ENCODE data around the gene TKTL1.

DNA sequence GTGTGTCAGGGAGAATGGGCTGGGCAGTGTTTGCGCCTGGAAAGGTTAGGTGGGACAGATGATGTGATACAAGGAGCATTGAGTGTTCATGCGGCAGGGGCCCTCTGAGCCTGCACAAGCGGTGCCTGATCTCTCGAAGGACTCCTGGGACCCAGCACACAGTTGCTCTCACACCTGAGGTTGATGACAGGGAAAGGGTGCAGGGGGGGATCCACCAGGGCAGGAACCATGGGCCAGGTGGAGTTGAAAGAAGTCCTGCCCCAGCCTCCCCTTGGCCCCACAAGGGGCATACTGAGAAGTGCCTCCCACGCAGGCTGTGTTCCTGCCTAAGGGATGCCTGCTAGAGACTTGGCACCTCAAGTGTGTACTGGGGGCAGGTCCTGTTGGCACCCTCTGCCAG is 33.1 kb downstream of the TKTL1 start:
- TF ChIP-seq, protein P1, sequence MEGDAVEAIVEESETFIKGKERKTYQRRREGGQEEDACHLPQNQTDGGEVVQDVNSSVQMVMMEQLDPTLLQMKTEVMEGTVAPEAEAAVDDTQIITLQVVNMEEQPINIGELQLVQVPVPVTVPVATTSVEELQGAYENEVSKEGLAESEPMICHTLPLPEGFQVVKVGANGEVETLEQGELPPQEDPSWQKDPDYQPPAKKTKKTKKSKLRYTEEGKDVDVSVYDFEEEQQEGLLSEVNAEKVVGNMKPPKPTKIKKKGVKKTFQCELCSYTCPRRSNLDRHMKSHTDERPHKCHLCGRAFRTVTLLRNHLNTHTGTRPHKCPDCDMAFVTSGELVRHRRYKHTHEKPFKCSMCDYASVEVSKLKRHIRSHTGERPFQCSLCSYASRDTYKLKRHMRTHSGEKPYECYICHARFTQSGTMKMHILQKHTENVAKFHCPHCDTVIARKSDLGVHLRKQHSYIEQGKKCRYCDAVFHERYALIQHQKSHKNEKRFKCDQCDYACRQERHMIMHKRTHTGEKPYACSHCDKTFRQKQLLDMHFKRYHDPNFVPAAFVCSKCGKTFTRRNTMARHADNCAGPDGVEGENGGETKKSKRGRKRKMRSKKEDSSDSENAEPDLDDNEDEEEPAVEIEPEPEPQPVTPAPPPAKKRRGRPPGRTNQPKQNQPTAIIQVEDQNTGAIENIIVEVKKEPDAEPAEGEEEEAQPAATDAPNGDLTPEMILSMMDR (conservative IDR thresholded peaks at IDR 0.05): no peak
- TF ChIP-seq ZFX (IDR thresholded peaks at IDR 0.05): no peak
